ENCODE measurements around the gene A2ML1. TPM values are rescaled to one million over a fixed set of nuclear protein-coding genes. Genes with fewer than 3 reads are reported as not detected.
"Not testable (repeated sequence)": the region's sequence is repeated elsewhere in the genome, so short reads cannot be mapped to it uniquely, and the experiment has no call there.

The A2ML1 gene
- total RNA-seq, 1 donor from 2014 or later, result 5.9 TPM

DNA sequence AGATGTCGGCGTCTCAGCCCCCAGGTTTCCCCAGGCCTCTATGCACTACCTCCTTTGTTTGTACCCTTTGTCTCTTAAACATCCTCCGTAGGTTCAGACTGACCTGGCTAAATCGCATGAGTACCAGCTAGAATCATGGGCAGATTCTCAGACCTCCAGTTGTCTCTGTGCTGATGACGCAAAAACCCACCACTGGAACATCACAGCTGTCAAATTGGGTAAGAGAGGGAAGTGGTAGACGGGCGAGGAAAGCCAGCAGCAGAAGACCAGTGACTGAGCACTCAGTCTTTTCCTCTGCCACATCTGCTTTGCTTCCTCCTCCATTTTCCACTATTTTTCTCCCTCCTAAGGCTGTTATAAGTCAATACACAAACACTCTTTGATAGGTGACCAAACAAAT, 29.7 kb downstream of the A2ML1 start:
- DNase-seq (ENCODE audit: low spot score), result no peak

DNA sequence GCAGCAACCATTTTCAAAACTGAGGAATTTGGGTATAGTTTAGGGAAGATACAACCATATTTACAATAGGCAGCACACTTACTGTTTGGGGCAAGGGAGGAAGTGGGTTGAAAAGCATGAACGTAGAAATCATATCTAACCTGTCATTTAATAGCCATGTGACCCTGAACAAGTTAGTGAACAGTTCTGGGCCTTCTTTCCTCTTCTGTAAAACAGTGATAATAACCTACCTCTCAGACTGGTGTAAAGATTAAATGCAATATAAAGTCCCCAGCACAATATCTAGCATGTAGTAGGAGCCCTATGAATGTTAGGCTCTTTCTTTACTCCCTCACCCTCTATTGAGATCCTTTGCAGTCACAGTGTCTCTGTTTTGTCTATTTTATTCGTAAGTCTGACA, 33.5 kb downstream of the A2ML1 start:
- DNase-seq (ENCODE audit: low spot score), result no peak

DNA sequence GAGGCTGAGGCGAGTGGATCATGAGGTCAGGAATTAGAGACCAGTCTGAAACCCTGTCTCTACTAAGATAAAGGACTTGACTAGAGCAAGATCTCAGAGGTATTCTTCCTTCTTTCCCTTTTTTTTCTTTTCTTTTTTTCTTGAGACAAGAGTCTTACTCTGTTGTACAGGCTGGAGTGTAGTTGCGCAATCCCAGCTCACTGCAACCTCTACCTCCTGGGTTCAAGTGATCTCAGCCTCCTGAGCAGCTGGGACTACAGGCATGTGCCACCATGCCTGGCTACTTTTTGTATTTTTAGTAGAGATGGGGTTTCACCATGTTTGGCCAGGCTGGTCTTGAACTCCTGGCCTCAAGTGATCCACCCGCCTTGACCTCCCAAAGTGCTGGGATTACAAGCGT, 37.0 kb downstream of the A2ML1 start:
- not testable (repeated sequence) for DNase-seq (ENCODE audit: low spot score)

DNA sequence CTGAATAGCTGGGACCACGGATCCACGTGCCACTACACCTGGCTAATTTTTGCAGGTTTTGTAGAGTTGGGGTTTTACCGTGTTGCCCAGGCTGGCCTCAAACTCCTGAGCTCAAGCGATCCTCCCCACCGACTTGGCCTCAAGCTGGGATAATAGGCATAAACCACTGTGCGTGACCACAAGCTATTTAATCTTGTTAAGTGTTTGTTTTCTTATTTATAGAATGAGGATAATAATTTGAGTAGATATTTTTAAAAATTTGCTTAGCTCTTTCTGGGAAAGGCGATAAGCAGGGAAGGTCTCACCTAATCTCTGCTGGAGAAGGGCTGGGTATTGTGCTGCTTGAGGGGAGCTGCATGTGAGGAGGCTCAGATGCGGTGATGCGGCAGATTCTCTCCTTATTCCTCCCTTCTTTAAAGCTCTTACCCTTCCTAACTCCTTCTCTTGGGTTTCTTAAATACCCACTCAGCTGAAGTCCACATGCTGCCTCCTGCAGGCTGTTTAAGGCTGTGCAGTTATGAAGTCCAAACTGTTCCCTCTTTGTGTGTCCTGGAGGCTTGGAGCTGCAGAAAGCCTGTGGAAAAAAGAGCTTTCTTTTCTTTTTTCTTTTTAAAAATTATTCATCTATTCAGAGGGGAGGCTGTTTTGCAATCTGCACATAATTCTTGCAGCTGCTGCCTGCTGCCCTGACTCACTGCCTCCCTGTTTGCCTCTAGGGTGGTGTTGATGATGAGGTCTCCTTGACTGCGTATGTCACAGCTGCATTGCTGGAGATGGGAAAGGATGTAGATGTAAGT, 37.9 kb downstream of the A2ML1 start:
- DNase-seq (ENCODE audit: low spot score), result peak; percentile 50

GRCh38 chr12:8866429-8866828, 44.0 kb downstream of the A2ML1 start:
- DNase-seq (ENCODE audit: low spot score), result no peak

DNA sequence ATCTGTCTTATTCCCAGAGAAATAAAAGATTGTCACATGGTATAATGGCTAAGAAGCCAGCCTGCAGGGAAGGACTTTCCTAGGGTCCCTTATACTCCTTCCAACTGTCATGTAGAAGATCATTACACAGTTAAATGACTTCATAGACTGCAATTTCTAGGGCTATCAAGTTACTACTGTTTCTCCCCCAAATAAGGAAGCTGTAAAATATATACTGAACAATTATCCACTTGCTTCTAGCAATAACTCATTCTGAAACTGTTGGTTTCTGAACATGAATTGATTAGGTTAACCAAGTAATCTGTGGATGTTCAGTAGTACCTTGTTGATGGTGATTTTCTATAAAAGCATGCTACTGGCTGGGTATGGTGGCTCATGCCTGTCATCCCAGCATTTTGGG, 44.6 kb downstream of the A2ML1 start:
- DNase-seq (ENCODE audit: low spot score), result no peak

- DNase-seq (ENCODE audit: low spot score), result no peak
Measured at GRCh38 chr12:8867786-8868185, 45.4 kb downstream of the A2ML1 start.

- DNase-seq (ENCODE audit: low spot score), result no peak
Measured at GRCh38 chr12:8870586-8870985, 48.2 kb downstream of the A2ML1 start.

GRCh38 chr12:8871068-8871467, 48.6 kb downstream of the A2ML1 start:
- DNase-seq (ENCODE audit: low spot score), result no peak

DNA sequence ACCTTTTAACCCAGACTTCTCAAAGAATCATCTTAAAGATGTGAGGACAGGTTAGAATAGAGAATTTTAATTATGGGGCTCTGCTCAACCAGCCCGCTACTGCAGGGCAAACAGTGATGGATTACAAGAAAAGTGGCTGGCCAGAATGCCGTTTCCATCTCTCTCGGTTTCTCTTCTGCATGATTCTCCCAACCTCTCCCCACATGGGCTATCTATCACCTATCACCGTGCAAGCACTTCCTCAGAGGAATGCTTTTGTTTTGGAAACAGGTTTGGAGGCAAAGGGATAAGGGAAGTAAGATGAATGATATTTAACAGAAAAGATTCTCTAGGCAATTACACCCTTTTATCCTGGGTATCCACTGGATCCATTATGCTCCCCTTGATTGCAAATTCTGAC, 54.5 kb downstream of the A2ML1 start:
- no peak for DNase-seq (ENCODE audit: low spot score)

- no peak for DNase-seq (ENCODE audit: low spot score)
Measured at GRCh38 chr12:8886502-8887284, 64.3 kb downstream of the A2ML1 start.

DNA sequence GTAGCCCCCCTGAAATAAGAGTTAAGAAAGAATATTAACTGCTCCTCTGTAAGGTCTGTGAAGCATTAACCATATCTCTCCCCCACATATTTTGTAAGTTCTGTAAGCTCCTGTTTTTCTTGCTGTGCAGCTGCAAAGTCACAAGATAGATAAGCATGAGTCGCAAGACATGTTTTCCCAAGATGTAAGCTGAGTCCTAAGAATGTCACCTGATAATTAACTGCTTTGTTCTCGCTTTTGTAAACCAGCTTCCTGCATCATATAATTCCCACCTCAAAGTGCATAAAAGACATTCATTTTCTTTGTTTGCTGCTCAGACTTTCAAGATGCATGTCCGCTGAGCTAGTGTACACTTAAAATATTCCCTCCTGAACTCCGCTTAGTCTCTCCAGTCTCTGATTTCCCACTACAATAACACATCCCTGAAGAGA, 64.9 kb downstream of the A2ML1 start:
- no peak for DNase-seq (ENCODE audit: low spot score)

- no peak for DNase-seq (ENCODE audit: low spot score)
Measured at GRCh38 chr12:8890313-8891085, 68.1 kb downstream of the A2ML1 start.

- DNase-seq (ENCODE audit: low spot score), result no peak
Measured at GRCh38 chr12:8891976-8892375, 69.6 kb downstream of the A2ML1 start.

- no peak for DNase-seq (ENCODE audit: low spot score)
Measured at GRCh38 chr12:8894378-8894777, 72.0 kb downstream of the A2ML1 start.

- no peak for DNase-seq (ENCODE audit: low spot score)
Measured at GRCh38 chr12:8894986-8895385, 72.6 kb downstream of the A2ML1 start.

DNA sequence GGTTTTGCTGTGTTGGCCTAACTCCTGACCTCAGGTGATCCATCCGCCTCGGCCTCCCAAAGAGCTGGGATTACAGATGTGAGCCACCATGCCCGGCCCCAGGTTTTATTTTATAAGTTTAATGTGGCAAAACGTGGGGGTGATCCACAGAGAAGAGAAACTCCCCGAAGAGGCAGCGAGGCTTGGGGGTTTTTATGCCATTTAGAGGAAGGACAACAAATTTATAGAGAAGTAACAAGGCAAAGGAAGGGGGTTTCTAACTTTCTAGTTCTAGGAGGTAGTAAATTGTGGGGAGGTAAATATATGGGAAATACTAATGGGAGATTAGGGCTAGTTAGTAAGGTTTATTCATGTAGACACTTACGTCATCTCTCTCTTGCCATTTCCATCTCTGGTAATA, 74.7 kb downstream of the A2ML1 start:
- DNase-seq (ENCODE audit: low spot score), result no peak

GRCh38 chr12:8899830-8900229, 77.4 kb downstream of the A2ML1 start:
- no peak for DNase-seq (ENCODE audit: low spot score)

DNA sequence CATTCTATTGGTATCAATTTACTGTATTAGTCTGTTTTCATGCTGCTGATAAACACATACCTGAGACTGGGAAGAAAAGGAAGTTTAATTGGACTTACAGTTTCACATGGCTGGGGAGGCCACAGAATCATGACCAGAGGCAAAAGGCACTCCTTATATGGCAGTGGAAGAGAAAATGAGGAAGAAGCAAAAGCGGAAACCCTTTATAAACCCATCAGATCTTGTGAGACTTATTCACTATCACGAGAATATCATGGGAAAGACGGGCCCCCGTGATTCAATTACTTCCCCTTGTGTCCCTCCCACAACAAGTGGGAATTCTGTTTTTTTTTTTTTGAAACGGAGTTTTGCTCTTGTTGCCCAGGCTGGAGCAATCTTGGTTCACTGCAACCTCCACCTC, 80.3 kb downstream of the A2ML1 start:
- DNase-seq (ENCODE audit: low spot score), result not testable (repeated sequence)

DNA sequence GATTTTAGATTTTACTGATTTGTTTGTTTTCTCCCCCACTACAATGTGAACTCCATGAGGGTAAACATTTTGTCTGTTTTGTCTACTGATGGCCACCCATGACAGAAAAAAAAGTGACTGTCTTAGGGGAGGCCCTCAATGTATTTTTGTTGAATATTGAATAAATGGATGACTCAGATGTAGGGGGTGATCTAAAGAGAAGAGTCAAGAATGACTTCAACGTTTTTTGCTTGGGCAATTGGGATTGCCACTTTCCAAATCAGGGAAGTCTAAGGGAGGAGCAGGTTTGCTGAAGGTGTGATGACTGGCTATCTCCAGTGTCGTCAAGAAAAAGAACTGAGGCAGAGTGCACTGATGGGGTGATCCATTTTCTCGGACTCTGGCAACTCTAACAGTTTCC, 81.2 kb downstream of the A2ML1 start:
- DNase-seq (ENCODE audit: low spot score), result no peak

DNA sequence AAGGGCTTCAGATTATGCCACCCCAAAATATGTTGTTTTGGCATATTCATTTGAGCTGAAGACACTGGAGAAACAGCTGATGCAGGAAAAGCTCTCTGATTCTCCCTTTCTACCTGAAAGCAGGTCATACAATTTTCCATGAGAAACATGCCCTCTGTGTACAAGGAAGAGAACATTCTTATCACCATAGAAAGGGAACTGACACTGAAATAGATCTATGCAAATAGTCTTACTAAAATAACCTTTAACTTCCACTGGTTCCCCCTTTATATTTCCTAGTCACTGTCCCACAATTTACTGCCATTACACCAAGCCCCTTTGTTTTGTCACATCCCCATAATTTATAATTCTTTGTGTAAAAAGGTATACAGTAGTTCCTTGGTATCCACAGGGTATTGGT, 82.2 kb downstream of the A2ML1 start:
- DNase-seq (ENCODE audit: low spot score), result no peak

DNA sequence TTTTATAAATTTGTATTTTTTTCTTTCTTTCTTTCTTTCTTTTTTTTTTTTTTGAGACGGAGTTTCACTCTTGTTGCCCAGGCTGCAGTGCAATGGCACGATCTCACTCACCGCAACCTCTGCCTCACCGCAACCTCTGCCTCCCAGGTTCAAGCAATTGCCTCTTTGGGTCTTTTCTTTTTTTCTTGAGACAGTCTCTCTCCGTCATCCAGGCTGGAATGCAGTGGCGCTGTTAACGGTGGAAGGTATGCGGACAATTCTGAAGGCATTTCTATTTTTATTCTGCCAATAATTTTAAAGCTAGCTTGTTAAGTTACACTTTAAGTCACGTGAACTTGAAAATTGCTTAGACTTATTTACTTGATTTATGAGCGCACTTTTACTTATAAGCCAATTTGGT, 83.1 kb downstream of the A2ML1 start:
- no peak for DNase-seq (ENCODE audit: low spot score)

All from ureter (tissue), 1 donor.